HEK293T (cell line): ENCODE measurements around the gene TRPV3.

Source experiments
- ARNT ChIP-seq: fragments of 450-650 bp; IDR thresholded peaks from 2 replicates; pipeline ENCODE4 v1.6.1; 2017; ENCODE audit warnings: mild to moderate bottlenecking
- BHLHE40 ChIP-seq: fragments of 450-650 bp; IDR thresholded peaks from 2 replicates; pipeline ENCODE4 v1.6.1; 2016; ENCODE audit warnings: mild to moderate bottlenecking, moderate library complexity, borderline replicate concordance
- CTBP1 ChIP-seq: fragments of 450-650 bp; IDR thresholded peaks from 2 replicates; pipeline ENCODE4 v1.6.1; 2016; ENCODE audit warnings: borderline replicate concordance
- ELF4 ChIP-seq: fragments of 450-650 bp; IDR thresholded peaks from 2 replicates; pipeline ENCODE4 v1.6.1; 2017; ENCODE audit warnings: antibody characterized with exemption
- FOXK2 ChIP-seq: fragments of 450-650 bp; IDR thresholded peaks from 2 replicates; pipeline ENCODE4 v1.6.1; 2016; ENCODE audit warnings: mild to moderate bottlenecking
- FOXM1 ChIP-seq: fragments of 450-650 bp; IDR thresholded peaks from 2 replicates; pipeline ENCODE4 v1.6.1; 2017; ENCODE audit warnings: mild to moderate bottlenecking, borderline replicate concordance
- HDGF ChIP-seq: fragments of 450-650 bp; IDR thresholded peaks from 2 replicates; pipeline ENCODE4 v1.6.1; 2017; ENCODE audit warnings: antibody characterized with exemption, borderline replicate concordance
- PKNOX1 ChIP-seq: fragments of 450-650 bp; IDR thresholded peaks from 2 replicates; pipeline ENCODE4 v1.6.1; 2016
- SP1 ChIP-seq: fragments of 450-650 bp; IDR thresholded peaks from 2 replicates; pipeline ENCODE4 v1.6.1; 2017
- SUZ12 ChIP-seq: fragments of 450-650 bp; IDR thresholded peaks from 2 replicates; pipeline ENCODE4 v1.6.1; 2016; ENCODE audit warnings: mild to moderate bottlenecking
- ZNF384 ChIP-seq: fragments of 450-650 bp; IDR thresholded peaks from 2 replicates; pipeline ENCODE4 v1.6.1; 2016

- TF ChIP-seq SUZ12 (no peak), FOXK2 (no peak), SP1 (no peak), FOXM1 (no peak), HDGF (no peak), ELF4 (no peak), BHLHE40 (no peak), CTBP1 (no peak), PKNOX1 (no peak), ZNF384 (no peak), ARNT (no peak)
Observed at GRCh38 chr17:3507071-3507470, 50.5 kb downstream of the TRPV3 start.
